ENCODE measurements around the gene ZDHHC14.

Gene ZDHHC14

GRCh38 chr6:157653521-157653920, 272.5 kb downstream of the ZDHHC14 start:
- H4K20me1 ChIP-seq (ENCODE audit: control insufficient read depth, insufficient read depth, low read depth, low read length) = no peaks in the 10 kb centered on the region
- no peak overlapping the region for H3K4me3 ChIP-seq (ENCODE audit: low read length)
- no peaks in the 10 kb centered on the region for H3K36me3 ChIP-seq (ENCODE audit: control insufficient read depth, low read length)
- no peaks in the 10 kb centered on the region for H3F3A ChIP-seq (ENCODE audit: control insufficient read depth, insufficient read depth)
- H3K27ac ChIP-seq (ENCODE audit: low read depth, low read length) = no peak overlapping the region
- H3K79me2 ChIP-seq (ENCODE audit: control insufficient read depth, low read length) = no peaks in the 10 kb centered on the region
- TF ChIP-seq CTCF (IDR thresholded peaks at IDR 0.05; ENCODE audit: low read depth, low read length, poor library complexity, severe bottlenecking) = no peak
- no peak for TF ChIP-seq EZH2phosphoT487 (IDR thresholded peaks at IDR 0.05; ENCODE audit: borderline replicate concordance, low read length)
- H3K9me2 ChIP-seq (replicated peaks; ENCODE audit: control insufficient read depth, low read length) = no peaks in the 10 kb centered on the region
- H3K27me3 ChIP-seq (ENCODE audit: control insufficient read depth, low read length) = no peaks in the 10 kb centered on the region
- no peak overlapping the region for H3K4me2 ChIP-seq (ENCODE audit: low read length)
- no peaks in the 10 kb centered on the region for H3K9me3 ChIP-seq (ENCODE audit: control insufficient read depth, insufficient read depth, low read length)
- H3K4me1 ChIP-seq (ENCODE audit: control insufficient read depth, low read length) = no peaks in the 10 kb centered on the region

GRCh38 chr6:157655139-157655538, 274.1 kb downstream of the ZDHHC14 start:
- TF ChIP-seq EZH2phosphoT487 (IDR thresholded peaks at IDR 0.05; ENCODE audit: borderline replicate concordance, low read length) (no peak), CTCF (IDR thresholded peaks at IDR 0.05; ENCODE audit: low read depth, low read length, poor library complexity, severe bottlenecking) (no peak)
- Histone ChIP-seq H3K9me3 (ENCODE audit: control insufficient read depth, insufficient read depth, low read length) (no peaks in the 10 kb centered on the region), H3K27ac (ENCODE audit: low read depth, low read length) (no peak overlapping the region), H3K4me2 (ENCODE audit: low read length) (no peak overlapping the region), H3K36me3 (ENCODE audit: control insufficient read depth, low read length) (no peaks in the 10 kb centered on the region), H3K9me2 (replicated peaks; ENCODE audit: control insufficient read depth, low read length) (no peaks in the 10 kb centered on the region), H3K27me3 (ENCODE audit: control insufficient read depth, low read length) (no peaks in the 10 kb centered on the region), H3F3A (ENCODE audit: control insufficient read depth, insufficient read depth) (no peaks in the 10 kb centered on the region), H3K4me3 (ENCODE audit: low read length) (no peak overlapping the region), H3K4me1 (ENCODE audit: control insufficient read depth, low read length) (no peaks in the 10 kb centered on the region), H4K20me1 (ENCODE audit: control insufficient read depth, insufficient read depth, low read depth, low read length) (no peaks in the 10 kb centered on the region), H3K79me2 (ENCODE audit: control insufficient read depth, low read length) (no peaks in the 10 kb centered on the region)

GRCh38 chr6:157656437-157656997, 275.5 kb downstream of the ZDHHC14 start:
- no peaks in the 10 kb centered on the region for H3K27me3 ChIP-seq (ENCODE audit: control insufficient read depth, low read length)
- H3K4me1 ChIP-seq (ENCODE audit: control insufficient read depth, low read length) = no peaks in the 10 kb centered on the region
- no peaks in the 10 kb centered on the region for H3K9me3 ChIP-seq (ENCODE audit: control insufficient read depth, insufficient read depth, low read length)
- no peaks in the 10 kb centered on the region for H3K79me2 ChIP-seq (ENCODE audit: control insufficient read depth, low read length)
- H3K4me2 ChIP-seq (ENCODE audit: low read length) = no peak overlapping the region
- no peaks in the 10 kb centered on the region for H4K20me1 ChIP-seq (ENCODE audit: control insufficient read depth, insufficient read depth, low read depth, low read length)
- TF ChIP-seq CTCF (IDR thresholded peaks at IDR 0.05; ENCODE audit: low read depth, low read length, poor library complexity, severe bottlenecking) (no peak), EZH2phosphoT487 (IDR thresholded peaks at IDR 0.05; ENCODE audit: borderline replicate concordance, low read length) (no peak)
- no peak overlapping the region for H3K4me3 ChIP-seq (ENCODE audit: low read length)
- H3K27ac ChIP-seq (ENCODE audit: low read depth, low read length) = no peak overlapping the region
- no peaks in the 10 kb centered on the region for H3F3A ChIP-seq (ENCODE audit: control insufficient read depth, insufficient read depth)
- H3K9me2 ChIP-seq (replicated peaks; ENCODE audit: control insufficient read depth, low read length) = no peaks in the 10 kb centered on the region
- no peaks in the 10 kb centered on the region for H3K36me3 ChIP-seq (ENCODE audit: control insufficient read depth, low read length)
